ENCODE measurements around the gene NCOA7. TPM values are rescaled to one million over a fixed set of nuclear protein-coding genes. Genes with fewer than 3 reads are reported as not detected.

NCOA7 gene, protein sequence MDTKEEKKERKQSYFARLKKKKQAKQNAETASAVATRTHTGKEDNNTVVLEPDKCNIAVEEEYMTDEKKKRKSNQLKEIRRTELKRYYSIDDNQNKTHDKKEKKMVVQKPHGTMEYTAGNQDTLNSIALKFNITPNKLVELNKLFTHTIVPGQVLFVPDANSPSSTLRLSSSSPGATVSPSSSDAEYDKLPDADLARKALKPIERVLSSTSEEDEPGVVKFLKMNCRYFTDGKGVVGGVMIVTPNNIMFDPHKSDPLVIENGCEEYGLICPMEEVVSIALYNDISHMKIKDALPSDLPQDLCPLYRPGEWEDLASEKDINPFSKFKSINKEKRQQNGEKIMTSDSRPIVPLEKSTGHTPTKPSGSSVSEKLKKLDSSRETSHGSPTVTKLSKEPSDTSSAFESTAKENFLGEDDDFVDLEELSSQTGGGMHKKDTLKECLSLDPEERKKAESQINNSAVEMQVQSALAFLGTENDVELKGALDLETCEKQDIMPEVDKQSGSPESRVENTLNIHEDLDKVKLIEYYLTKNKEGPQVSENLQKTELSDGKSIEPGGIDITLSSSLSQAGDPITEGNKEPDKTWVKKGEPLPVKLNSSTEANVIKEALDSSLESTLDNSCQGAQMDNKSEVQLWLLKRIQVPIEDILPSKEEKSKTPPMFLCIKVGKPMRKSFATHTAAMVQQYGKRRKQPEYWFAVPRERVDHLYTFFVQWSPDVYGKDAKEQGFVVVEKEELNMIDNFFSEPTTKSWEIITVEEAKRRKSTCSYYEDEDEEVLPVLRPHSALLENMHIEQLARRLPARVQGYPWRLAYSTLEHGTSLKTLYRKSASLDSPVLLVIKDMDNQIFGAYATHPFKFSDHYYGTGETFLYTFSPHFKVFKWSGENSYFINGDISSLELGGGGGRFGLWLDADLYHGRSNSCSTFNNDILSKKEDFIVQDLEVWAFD
- total RNA-seq (10 to 100 TPM; 44.4 to 48.0 TPM), polyA plus RNA-seq (10 to 100 TPM in 2 of 3 donors, 1 to 10 TPM in 1; 9.4 to 16.5 (median 13.5) TPM), total RNA-seq (37.8 to 156 (median 59.2) reads per million in 6 experiments)

DNA sequence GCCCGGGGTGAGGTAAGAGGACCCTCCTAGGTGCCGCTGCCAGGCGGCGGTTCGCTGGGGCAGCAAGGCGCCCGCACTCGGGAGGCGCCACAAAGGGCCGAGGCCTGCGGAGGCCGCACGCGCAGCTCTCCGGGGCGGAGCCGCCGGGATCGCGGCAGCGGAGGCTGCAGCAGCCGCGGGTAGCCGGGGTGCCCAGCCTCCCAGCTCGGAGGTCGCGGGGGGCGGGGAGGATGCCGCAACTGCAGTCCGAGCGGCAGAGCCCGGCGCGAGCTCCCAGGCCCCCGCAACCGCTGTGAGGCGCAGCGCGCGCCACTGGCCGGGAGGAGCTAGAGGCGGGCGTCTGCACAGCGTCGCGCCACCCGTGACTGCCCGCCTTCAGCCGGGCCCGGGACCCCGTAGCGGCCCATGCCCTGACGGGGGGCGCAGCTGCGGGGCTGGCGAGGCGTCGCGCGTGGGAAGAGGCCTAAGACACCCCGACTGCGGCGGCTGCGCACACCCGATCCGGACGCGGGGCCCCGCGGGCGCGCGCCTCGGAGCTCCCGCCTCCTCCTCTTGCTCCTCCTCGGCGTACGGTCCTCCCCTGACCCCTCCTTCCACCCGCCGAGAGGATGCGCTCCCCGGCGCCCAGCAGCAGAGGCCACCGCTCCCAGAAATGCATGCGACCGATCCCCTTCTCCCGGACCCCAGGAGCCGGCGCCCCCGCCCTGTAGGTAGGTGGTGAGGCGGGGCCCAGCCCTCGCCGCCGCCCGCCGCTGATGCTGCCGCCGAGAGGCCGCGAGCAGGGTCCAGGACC lies at the start of gene NCOA7:
TSS of gene NCOA7 (plus strand) at position 603 of the 793 bp plus-strand sequence. CDS start 24,395 bp downstream, outside the sequence.
- H3K36me3 Mint-ChIP-seq = peaks cover 0 to 10% (median 4%) of the 10 kb centered on the region in 3 donors
- peak; percentile 72 to 89 (median 78) for DNase-seq
- POLR2A ChIA-PET = interaction anchor here (0.6 to 4.4 kb wide), 30 partner anchors 11 to 1551 kb away, joined by 3 to 271 read pairs (median 4); partner anchors contain the start of genes HDDC2, HINT3, RNF146 and TRMT11
- no peaks in the 10 kb centered on the region for H3K27me3 Mint-ChIP-seq
- H3K27ac Mint-ChIP-seq = peak within 1 kb of the TSS; percentile 96 to 99 (median 98)
- H3K4me1 Mint-ChIP-seq = peaks cover 17 to 54% (median 40%) of the 10 kb centered on the region in 4 donors
- H3K4me3 Mint-ChIP-seq = peak within 1 kb of the TSS; percentile 87 to 97 (median 94)
- peak; percentile 77 to 79 for ATAC-seq
- no peaks in the 10 kb centered on the region for H3K9me3 Mint-ChIP-seq

DNA sequence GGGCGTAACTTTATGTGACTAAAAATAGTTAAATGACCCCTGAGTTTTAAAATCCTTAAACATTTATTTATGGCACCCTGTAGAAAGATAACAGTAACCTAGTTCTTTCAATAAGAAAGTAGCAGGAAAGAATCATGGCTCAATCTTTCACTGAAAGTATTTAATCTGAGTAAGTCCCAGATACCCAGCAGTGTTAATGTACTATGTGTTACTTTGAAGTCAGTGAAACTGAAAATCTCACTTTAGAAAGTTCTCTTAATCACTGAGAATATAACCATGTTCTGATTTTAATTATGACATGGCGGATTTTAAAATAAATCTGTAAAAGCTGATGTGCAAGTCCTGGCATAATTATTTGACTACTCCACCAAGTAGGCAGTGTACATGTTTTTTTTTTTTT lies 49.4 kb upstream of the NCOA7 start:
- H3K27me3 Mint-ChIP-seq = peaks cover 8 to 36% (median 22%) of the 10 kb centered on the region in 5 donors
- DNase-seq (no peak), ATAC-seq (no peak)
- no peaks in the 10 kb centered on the region for H3K9me3 Mint-ChIP-seq
- no peaks in the 10 kb centered on the region for H3K36me3 Mint-ChIP-seq
- POLR2A ChIA-PET = no interaction called here
- no peak overlapping the region for H3K27ac Mint-ChIP-seq
- H3K4me1 Mint-ChIP-seq = peaks cover 3 to 4% (median 4%) of the 10 kb centered on the region in 4 donors
- no peak overlapping the region for H3K4me3 Mint-ChIP-seq

DNA sequence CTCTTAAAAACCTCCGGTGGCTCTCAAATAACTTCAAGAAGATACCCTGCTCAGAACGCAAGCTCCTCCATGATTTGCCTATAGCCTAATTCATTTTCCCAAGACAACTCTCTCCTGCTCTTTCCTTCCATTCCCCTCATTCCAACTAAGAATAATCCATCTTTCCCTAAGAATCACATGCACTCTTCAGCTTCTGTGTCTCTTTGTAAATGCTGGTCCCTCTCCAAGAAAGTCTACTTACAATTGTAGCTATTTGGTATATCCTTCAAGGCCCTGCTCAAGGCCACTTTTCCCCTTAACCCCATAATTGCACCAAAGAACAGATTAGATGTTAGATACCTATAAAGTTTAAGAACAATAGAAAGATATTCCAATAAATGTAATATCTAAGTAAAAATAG lies 48.7 kb upstream of the NCOA7 start:
- POLR2A ChIA-PET = no interaction called here
- H3K4me1 Mint-ChIP-seq = peaks cover 9 to 11% (median 10%) of the 10 kb centered on the region in 4 donors
- H3K36me3 Mint-ChIP-seq = no peaks in the 10 kb centered on the region
- H3K27me3 Mint-ChIP-seq = peaks cover 13 to 34% (median 24%) of the 10 kb centered on the region in 5 donors
- ATAC-seq (no peak), DNase-seq (no peak)
- H3K4me3 Mint-ChIP-seq = no peak overlapping the region
- H3K27ac Mint-ChIP-seq = no peak overlapping the region
- no peaks in the 10 kb centered on the region for H3K9me3 Mint-ChIP-seq

DNA sequence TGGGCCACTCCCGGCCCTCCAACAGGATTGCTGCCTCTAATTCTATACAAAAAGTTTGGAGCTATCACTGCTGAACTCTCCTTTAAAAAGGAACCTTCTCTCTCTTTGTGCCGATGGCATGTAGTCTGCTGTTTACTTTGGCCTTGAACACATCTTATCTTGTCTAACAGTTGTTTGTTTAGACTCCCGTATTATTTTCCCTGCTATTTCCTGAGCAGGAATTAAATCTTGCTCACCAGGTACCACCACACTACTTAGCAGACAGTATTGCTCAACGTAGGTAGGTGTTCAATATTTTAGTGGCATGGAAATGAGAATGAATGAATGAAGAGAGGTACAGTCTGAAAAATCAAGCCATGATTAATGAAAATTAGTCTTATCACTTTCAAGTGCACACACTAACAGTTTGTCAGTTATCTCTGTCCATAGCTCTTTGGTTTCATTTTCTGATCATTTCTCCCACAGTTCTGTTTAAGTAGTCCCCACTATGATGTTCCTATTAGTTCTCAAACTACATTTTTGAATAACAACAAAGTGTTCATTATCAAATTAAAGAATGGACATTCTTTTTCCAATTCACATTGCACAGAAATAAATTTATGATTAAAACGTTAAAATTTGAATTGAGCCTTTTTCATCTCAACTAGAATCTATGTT lies 48.2 kb upstream of the NCOA7 start:
- no peaks in the 10 kb centered on the region for H3K36me3 Mint-ChIP-seq

DNA sequence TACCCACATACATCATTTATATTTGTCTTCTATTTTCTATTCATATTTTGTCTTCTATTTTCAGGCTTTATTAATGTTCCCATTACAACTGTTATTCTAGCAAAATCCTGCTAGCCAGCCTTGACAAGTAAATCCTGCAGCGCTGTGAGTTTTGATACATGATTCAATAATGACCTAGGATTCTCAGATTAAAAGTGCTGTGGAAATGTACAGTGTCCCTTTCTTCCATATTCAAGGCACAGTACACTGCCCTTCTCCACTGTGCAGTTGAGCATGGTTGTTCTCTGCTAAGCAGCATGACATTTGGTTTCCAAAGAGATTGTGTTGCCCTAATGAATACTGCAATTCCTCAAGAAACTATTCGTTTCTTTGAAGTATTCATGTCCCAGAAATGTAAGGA lies 47.2 kb upstream of the NCOA7 start:
- Mint-ChIP-seq H3K36me3 (no peaks in the 10 kb centered on the region), H3K27ac (no peak overlapping the region), H3K4me1 (peaks cover 11 to 21% (median 18%) of the 10 kb centered on the region in 4 donors), H3K27me3 (peaks cover 10 to 30% (median 15%) of the 10 kb centered on the region in 5 donors), H3K4me3 (no peak overlapping the region), H3K9me3 (no peaks in the 10 kb centered on the region)
- POLR2A ChIA-PET = no interaction called here
- no peak for DNase-seq
- no peak for ATAC-seq

More for the DNA sequence above, 48.2 kb upstream of the NCOA7 start:
- Mint-ChIP-seq H3K27me3 (peaks cover 10 to 30% (median 21%) of the 10 kb centered on the region in 5 donors), H3K4me3 (no peak overlapping the region), H3K9me3 (no peaks in the 10 kb centered on the region), H3K27ac (no peak overlapping the region), H3K4me1 (peaks cover 10 to 13% (median 11%) of the 10 kb centered on the region in 4 donors)
- no peak for ATAC-seq
- DNase-seq = no peak
- POLR2A ChIA-PET = no interaction called here

DNA sequence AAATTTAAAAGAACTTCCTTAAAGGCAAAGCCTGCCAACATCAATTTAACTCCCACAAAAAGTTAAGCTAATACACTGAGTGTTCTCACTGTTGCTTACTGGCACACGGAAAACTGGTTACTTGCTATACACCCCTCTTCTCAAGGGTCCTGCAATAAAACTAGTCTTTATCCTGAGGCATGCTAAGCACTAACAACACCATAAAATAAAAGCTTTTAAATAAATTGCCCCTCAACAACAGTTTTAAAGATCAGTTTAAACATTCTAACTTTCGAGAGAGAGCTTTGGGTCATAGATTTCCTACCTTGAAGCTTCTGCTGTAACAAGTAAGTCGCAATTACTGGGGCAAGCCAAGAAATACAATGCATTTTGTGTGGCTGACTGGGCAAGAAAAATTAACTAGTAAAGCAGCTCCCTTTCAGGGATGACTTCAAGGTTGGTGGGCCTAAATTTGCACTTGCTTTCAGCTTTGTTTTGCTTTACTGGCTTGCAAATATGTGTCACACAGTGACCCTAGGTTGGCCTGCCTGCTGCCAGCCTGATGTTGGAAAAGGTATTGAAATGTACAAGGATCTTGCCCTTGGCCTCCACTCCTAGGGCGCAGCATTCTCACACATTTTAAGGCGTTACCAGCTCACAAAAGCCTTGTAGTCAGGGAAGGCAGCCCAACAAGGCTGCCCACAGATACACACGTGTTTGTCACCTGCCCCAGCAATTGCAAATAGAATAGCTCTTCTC lies 45.3 kb upstream of the NCOA7 start:
- POLR2A ChIA-PET = interaction anchor here (1.0 to 1.6 kb wide), 2 partner anchors 45 to 444 kb away, joined by 3 to 8 read pairs; partner anchors contain the start of gene NCOA7
- DNase-seq (no peak), ATAC-seq (no peak)
- Mint-ChIP-seq H3K4me3 (peak overlapping the region in 1 of 10 donors; percentile 3), H3K9me3 (no peaks in the 10 kb centered on the region), H3K36me3 (no peaks in the 10 kb centered on the region), H3K4me1 (peaks cover 14 to 33% (median 30%) of the 10 kb centered on the region in 4 donors), H3K27ac (no peak overlapping the region), H3K27me3 (peaks cover 16 to 34% (median 25%) of the 10 kb centered on the region in 5 donors)

DNA sequence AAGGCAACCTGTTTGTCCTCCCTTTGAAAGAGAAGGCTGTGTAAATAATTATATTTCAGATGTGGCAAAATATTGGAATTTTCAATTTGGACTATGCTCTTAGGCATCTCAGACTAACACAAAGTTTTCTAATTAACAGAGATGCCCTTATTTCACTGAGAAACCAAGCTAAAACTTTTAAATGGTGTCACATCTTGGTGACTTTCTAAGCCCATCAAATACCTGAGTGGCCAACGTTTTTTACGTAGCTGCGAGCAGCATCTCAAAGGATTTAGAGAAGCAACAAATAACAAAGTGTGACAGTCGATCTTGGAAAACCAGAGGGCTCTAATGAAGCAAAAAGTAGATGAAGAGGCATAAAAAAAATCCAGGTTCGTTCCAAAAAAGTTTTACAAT lies 44.7 kb upstream of the NCOA7 start:
- peaks cover 17 to 37% (median 34%) of the 10 kb centered on the region in 4 donors for H3K4me1 Mint-ChIP-seq
- POLR2A ChIA-PET = interaction anchor here (1.0 to 1.6 kb wide), 2 partner anchors 44 to 445 kb away, joined by 3 to 8 read pairs; partner anchors contain the start of gene NCOA7
- DNase-seq = no peak
- peaks cover 19 to 37% (median 30%) of the 10 kb centered on the region in 5 donors for H3K27me3 Mint-ChIP-seq
- peak overlapping the region; percentile 86 to 98 (median 89) for H3K4me3 Mint-ChIP-seq
- no peaks in the 10 kb centered on the region for H3K36me3 Mint-ChIP-seq
- no peaks in the 10 kb centered on the region for H3K9me3 Mint-ChIP-seq
- no peak for ATAC-seq
- peak overlapping the region in 8 of 10 donors; percentile 84 to 97 (median 94) for H3K27ac Mint-ChIP-seq

DNA sequence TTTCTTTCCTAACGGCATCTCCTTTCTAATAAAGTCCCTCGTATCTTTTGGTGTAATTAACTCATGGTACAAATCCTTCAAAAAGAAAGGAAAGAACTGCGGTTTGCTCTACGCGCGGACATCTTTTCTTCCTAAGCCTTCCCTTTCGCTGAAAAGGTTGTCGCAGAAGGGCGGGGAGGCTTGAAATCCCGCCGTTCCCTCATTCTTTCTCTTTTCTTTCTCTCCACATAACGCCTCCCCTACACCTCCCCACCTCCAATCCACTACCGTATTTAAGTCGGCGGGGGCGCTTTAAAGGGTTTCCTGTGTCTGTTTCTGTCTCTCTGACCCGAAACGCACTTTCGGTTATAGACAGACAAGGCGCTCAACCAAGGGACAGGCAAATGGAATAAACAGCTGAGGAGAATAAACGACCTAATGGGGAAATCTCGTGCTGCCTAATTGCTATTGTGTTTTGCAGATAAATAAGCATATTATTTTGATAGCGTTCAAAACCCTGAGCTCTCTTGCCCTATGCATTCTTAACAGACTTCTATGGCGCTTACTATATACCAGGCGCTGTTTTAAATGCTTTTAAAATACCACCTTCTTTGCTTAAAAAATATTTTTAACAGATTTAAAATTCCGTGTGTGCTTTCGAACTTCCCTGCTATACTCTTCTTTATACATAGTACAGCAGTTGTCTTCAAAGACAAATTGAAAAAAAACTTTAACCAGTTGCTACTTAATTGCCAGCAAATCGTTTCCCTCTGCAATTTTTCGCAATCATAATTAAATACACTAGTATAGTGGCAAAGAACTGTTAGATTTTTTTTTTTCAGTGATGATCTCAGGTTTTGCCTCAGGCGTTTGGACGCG lies 43.8 kb upstream of the NCOA7 start:
- H3K9me3 Mint-ChIP-seq = no peaks in the 10 kb centered on the region
- peak overlapping the region; percentile 86 to 98 (median 89) for H3K4me3 Mint-ChIP-seq
- no peaks in the 10 kb centered on the region for H3K36me3 Mint-ChIP-seq
- DNase-seq (peak; percentile 41 to 87 (median 70)), ATAC-seq (peak; percentile 67 to 79)
- peaks cover 20 to 42% (median 34%) of the 10 kb centered on the region in 5 donors for H3K27me3 Mint-ChIP-seq
- peaks cover 17 to 42% (median 35%) of the 10 kb centered on the region in 4 donors for H3K4me1 Mint-ChIP-seq
- POLR2A ChIA-PET = interaction anchor here (1.3 to 3.2 kb wide), 4 partner anchors 34 to 445 kb away, joined by 4 to 19 read pairs (median 12); partner anchors contain the start of genes HDDC2, HINT3 and NCOA7
- H3K27ac Mint-ChIP-seq = peak overlapping the region; percentile 79 to 97 (median 90)

DNA sequence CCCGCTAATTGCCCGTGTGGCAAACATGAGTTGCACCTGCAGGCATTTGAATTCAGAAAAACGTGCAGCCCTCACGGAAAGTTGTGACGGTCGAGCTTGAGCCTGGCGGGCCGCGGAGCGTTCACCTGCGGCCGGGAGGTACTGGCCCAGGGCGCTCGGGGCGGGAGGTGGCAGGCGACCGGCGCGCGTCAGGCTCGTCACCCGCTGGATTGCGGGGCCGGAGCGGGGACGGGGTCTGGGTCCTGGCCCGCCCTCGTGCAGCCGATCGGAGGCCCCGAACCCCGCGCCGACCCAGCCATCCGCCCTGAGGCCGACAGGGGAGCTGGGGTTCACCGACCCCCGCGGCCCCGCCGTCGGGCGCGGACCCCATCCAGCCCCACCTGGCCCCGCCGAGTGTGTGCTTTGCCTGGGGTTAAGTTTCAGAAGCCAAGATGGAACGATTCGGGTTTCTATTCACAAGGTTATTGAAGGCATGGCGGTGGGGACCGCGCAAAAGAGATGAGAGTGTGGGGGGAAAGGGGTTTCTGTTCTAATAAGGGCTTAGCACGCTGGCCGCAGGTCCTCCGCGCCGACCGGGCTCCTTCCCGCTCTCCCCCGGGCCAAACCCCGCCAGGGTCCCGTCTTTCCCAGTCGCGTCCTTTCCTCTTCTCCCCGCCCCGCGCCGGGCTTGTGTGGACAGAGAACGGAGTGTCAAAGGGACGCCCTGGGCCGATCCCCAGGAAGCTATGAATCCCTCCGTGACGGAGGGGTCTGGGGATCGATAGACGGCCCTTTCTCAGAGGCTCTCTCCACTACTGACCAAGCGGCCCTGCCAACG lies 43.0 kb upstream of the NCOA7 start:
- Mint-ChIP-seq H3K27ac (peak overlapping the region; percentile 60 to 97 (median 86)), H3K4me3 (peak overlapping the region; percentile 87 to 98 (median 92)), H3K9me3 (no peaks in the 10 kb centered on the region), H3K27me3 (peaks cover 18 to 46% (median 34%) of the 10 kb centered on the region in 5 donors), H3K36me3 (no peaks in the 10 kb centered on the region), H3K4me1 (peaks cover 17 to 42% (median 35%) of the 10 kb centered on the region in 4 donors)
- DNase-seq (peak in 9 of 10 donors; percentile 1 to 67 (median 26)), ATAC-seq (peak; percentile 9 to 18)
- POLR2A ChIA-PET = interaction anchor here (1.2 to 3.2 kb wide), 5 partner anchors 34 to 446 kb away, joined by 4 to 19 read pairs (median 5); partner anchors contain the start of genes HDDC2, HINT3, NCOA7 and TRMT11
